GM21717 (cell line): ENCODE measurements around the gene ZFPM1.
"Not testable (repeated sequence)": the region's sequence is repeated elsewhere in the genome, so short reads cannot be mapped to it uniquely, and the experiment has no call there.

ENCODE experiments used
- ATAC-seq: cut with Tn5 transposase; IDR thresholded peaks from one replicate; pipeline ENCODE4 v1.9.1; 2021; ENCODE audit warnings: mild to moderate bottlenecking, moderate library complexity; ENCODE audit not compliant: unreplicated experiment

The ZFPM1 gene

DNA sequence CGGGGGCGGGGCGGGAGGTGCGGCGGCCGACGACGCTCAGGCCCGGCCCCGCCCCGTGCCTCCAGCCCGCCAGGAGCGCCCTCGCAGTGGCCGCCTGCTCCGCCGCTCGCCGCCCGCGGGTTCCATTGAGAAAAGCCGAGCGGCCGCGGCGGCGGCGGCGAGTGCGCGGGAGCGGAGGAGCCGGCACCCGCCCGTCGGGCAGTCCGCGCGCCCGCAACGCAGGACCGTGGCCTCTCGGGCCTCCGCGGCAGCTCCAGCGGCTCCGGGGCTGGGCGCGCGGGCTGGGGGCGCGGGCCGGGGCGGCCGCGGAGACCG lies at the start of gene ZFPM1:
Gene ZFPM1 (plus strand): TSS at position 64 of the 315 bp plus-strand sequence. CDS start 359 bp downstream, outside the sequence.
- no peak for ATAC-seq

DNA sequence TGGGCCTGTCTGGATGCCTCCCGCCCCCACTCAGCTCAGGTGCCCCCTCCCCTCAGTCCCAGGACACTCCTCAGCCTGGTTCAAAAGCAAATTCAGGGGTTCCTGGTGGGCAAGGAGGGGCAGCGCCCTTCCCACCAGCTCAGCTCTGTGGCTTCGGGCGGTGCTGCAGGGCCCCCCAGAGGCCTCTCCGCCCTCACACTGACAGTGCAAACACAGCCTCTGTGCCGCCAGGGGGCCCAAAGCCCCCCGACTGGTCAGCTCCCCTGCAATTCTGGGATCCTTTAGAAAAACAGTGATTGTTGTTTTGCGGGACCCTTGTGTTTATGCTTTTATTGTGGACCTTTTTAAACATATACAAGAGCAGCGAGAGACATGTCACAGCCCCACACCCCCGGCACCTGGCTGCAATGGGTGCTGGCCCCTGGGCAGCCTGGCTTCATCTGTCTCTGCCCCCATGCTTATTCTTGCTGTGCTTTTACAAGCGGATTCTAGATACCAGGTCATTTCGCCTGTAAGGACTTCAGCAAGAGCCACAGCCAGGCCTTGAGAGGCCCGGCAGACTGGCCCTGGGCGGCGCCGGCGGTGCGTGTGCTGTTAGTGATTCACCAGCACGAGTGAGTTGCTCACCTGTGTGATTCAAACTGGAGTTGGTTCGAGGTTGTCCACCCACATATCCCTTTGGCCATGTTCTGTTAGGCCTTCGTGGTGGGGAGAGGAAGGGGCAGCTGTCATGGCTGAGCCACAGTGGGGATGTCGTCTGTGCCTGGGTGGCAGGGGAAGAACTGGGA lies 49.1 kb upstream of the ZFPM1 start:
- ATAC-seq: no peak

DNA sequence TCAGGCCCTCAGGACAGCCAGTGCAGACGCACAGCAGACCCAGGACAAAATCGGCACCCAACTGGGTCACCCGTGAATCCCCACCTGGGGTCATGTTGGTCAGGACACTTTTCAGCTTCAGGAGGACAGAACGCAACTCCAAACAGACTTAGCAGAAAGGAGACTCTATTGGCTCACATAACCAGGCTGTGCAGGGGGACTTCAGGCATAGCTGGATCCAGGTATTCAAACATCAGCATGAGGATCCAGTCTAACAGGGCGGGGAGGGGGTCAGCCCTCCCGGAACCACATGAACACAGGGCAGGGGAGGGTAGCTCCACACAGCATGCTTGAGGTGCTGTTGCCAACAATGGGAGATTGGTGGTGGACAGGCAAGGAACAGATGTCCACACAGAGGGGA lies 48.3 kb upstream of the ZFPM1 start:
- ATAC-seq: no peak

DNA sequence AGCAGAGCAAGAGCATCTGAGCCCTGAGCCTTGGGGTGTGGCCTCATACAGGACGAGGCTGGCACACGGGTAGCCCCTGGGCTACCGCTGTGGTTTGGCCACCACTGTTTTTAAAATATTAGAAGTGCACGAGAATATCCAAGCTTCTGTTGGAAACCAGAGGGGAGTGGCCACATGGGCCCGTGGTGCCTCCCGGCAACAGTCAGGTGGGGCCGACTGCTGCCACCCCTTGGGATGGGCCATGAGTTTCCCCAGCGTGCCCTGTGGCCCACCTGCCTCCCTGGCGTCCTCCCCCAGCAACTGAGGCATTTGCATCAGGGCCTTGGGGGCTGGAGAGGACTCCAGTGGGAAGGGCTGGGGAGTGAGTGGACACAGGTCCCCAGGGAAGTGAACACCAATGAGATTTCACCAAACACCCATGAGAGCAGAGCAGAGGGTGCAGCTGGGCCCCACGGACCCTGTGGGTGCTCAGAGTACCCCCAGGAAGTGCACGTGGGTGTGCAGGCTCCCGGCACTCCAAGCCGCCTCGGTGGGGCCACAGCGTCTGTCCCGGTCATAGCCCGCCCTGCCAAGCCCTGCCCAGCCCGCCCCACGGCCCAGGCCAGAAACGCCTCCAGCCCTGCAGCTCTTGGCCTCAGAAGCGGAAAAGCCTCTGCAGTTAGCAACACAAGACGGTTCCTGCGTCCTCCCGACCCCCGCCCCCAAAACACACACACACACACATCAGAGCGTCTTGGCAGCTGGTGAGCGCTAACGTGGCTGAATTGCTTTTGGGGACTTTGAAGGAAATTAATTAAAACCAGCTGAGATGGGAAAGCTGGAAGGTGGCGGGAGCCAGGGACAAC lies 47.6 kb upstream of the ZFPM1 start:
- ATAC-seq: no peak

DNA sequence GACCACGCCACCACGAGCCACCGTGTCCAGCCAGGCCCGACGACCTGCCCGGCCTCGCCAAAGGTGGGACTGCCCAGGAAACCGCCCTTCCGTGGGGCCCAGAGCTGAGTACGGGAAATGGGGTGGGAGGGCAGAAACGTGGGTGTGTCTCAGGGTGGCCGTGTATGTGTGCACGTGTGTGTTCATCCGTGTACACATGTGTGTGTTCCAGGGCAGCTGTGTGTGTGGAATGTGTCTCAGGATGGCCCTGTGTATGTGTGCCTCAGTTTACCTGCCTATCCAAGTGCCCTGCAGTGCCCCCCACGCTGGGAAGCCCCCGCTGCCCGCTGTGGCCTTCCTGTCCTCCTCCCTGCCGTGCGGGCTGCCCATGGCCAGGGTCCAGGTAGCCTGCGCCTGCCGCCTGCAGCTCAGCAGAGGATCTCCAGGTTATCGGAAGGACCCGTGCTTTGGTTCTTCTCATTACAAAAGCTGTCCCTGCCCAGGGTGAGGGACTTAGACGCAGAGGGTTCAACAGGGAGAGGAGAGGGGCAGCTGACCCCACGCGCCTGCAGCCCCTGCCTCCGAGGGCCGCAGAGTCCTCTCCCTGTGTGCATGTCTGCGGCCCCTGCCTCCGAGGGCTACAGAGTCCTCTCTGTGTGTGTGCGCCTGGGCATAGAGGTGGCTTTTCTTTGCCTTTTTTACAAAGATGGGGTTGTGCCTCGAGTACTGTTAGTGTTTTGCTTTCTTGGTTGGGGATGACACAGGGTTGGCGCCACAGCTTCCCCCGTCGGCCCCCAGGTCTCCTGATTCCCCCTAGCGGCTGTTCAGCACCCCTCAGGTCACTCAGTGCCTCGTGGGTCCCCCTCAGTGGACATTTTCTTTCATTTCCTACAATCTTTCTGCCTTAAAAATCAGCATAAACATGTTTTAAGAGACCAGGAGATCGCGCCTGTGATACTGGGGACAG lies 46.7 kb upstream of the ZFPM1 start:
- ATAC-seq: no peak

DNA sequence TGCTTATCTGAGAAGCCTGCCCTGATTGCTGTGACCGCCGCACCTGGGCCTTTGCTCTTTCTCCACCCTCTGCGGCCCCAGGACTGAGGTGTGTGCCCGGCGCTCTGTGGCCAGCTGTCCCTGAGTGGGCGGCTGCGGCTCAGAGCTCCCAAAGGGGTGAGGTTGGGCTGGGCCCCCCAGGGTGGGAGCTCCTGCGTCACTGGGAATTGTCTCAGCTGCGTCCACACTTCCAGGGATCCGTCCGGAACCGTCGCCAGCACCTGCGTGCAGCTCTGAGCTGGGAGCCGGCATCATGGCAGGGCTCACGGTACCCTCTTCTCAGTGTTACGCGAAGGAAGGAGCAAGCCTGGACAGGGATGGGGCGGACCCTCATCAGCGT lies 46.0 kb upstream of the ZFPM1 start:
- ATAC-seq: no peak

DNA sequence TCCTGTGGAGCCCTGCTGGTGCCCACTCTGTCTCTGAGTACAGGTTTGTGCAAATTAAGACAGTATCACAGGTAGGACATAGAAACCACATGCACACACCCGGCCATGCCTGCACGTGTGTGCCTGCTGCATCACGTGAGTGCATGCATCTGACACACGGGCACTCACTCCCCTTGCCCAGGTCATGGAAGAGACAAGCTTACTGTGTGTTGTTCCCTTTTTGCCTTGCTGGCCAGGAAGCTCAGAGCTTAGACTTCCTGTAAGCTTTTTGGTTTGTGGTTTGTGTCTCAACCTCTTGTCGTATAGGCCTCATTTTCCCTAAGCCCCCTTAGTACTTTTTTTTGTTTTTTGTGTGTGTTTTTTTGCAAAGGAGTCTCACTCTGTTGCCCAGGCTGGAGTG lies 45.3 kb upstream of the ZFPM1 start:
- ATAC-seq: no peak

DNA sequence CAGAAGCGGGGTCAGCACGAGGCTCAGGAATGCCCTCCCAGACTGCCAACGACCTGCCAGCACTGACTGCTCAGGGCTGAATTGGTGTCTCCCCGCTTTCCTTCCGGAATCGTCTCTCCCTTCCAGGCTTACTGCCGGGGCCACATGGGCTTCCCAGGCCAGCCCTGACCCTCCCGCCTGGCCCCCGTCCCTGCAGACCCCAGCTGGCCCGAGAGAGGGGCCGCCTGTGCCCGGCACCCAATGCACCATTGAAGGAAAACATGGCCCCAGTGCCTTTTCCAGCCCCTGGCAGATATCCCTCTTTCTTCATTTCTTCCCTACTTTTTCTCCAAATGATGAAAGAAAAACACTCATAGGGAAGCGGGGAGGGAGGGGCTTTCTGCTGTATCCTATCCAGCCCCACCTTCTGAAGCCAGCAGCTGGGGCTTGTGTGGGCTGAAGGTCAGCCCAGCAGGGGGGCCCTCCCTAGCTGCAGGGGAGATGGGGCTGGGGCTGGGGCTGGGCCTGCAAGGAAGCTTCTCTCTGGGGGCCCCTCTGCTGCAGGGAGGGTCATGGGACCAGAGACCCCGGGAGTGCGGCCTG lies 44.4 kb upstream of the ZFPM1 start:
- no peak for ATAC-seq

DNA sequence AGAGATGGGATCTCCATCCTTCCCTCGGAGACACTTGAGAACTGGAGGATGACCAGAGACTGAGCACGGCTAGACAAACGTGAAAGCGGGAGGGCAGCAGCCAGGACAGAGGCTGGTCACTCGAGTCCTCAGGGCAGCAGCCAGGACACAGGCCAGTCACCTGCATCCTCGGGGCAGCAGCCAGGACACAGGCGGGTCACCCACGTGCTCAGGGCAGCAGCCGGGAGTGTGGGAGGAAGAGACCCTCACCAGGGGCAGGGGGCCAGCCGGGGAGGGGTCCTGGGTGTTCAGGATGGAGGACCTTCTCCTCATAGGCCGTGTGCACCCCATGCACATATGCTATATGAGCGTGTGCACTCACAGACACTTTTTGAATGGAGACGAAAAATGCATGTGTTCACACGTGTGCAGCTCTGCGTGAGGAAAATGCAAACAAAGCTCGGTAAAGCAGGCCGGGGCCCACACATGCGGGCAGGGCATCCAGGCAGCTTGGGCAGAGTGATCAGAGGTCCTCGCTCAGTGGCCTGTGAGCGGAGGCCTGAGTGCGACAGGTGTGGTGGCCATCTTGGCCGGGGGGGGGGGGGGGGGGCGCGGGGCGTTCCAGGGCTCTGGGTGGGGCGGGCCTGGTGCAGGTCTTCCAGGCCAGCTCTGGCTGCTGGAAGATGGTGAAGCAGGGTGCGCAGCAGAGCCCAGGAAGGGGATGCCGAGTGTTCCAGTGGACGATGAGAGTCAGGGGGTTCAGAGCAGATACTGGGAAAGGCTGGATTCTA lies 43.6 kb upstream of the ZFPM1 start:
- ATAC-seq: no peak

DNA sequence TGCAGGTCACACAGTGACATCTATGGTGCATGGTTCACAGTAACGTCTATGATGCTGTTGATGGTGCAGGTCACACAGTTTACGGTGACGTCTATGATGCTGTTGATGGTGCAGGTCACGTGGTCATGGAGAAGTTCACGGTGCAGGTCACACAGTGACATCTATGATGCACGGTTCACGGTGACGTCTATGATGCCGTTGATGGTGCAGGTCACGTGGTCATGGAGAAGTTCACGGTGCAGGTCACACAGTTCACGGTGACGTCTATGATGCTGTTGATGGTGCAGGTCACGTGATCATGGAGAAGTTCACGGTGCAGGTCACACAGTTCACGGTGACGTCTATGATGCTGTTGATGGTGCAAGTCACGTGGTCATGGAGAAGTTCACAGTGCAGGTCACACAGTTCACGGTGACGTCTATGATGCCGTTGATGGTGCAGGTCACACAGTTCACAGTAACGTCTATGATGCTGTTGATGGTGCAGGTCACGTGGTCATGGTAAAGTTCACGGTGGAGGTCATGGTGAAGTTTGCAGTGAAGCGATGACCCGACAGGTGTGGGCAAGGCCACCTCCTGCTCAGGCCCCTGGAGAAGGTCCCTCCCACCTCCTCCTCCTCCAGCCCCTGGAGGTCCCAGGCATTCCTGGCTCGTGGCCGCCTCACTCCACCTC lies 42.6 kb upstream of the ZFPM1 start:
- not testable (repeated sequence) for ATAC-seq

DNA sequence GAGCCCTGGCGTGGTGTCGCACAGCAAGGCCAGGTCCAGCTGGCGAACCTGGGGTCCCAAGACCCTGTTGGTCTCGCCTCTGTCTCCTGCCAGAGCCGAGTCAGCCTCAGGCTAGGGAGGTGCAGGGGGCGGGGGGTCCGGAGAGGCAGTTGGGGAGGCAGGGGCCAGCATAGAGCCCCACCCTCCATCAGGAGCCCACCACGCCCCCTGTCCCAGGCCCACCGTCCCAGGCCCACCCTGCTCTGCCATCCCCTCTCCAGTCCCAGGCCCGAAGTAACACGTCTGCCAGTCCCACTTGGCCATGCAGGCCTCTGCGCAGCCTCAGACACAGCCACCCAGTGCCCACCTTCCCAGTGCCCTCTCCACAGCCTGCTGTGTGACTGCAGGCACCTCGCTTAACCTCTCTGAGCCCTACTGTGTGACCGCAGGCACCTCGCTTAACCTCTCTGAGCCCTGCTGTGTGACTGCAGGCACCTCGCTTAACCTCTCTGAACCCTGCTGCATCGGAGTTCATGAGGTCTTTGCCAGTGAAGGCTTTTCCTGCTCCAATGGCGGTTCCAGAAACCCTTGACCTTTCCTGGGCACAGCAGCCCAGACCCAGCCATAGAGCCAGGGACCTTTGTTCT lies 41.0 kb upstream of the ZFPM1 start:
- no peak for ATAC-seq

DNA sequence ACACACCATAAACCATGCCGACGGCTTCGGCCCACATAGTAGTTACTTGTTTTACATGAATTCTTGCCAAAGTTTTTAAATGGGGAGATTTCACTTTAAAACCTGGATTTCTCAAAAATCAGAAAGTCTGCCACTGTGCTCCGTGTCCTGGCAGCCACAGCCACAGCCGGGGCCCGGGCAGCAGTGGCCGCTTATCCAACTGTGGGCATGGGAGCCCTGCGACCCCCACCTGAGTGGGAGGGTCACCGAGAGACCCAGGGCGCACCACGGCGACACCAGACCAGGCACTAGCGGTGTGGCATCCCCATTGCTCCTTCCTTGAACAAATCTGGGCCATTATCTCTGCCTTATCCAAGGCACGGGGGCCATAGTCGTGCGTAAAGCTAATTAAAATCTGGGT lies 40.3 kb upstream of the ZFPM1 start:
- ATAC-seq: no peak

DNA sequence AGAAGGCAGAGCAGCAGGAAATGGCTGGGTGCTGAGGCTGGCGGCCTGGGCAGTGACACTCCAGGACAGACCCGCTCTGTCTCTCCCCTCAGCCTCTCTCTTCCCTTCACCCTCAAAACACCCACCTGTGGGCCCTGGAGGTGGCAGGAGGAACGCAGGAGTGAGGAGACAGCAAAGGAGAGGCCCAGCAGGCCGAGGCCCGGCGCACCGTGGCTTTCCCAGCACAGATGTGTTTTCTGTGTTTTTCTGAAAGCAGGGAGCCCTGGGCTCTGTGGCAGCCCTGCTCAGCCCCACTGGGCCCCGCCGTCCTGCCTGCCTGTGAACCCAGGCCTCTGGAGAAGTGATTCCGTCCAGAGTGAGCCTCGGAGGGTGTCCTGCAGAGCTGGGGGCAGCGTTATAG lies 39.8 kb upstream of the ZFPM1 start:
- no peak for ATAC-seq

DNA sequence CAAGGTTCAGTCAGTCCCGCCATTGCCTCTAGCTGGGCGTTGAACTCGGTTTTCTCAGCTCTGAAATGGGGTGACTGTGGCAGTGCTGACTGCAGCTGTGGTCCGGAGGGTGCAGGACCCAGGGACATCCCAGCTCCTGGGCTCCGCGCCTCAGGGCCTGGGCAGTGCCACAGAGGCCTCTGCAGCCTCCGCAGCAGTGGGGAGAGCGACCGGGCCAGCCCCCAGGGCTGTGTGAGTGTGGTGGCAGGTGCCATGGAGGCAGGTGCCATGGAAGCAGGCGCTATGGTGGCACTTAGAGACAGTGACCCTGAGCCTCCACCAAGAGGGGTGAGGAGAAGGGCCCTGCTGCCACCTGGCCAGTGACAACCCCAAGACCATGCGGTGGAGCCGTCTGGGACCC lies 39.4 kb upstream of the ZFPM1 start:
- ATAC-seq: no peak

DNA sequence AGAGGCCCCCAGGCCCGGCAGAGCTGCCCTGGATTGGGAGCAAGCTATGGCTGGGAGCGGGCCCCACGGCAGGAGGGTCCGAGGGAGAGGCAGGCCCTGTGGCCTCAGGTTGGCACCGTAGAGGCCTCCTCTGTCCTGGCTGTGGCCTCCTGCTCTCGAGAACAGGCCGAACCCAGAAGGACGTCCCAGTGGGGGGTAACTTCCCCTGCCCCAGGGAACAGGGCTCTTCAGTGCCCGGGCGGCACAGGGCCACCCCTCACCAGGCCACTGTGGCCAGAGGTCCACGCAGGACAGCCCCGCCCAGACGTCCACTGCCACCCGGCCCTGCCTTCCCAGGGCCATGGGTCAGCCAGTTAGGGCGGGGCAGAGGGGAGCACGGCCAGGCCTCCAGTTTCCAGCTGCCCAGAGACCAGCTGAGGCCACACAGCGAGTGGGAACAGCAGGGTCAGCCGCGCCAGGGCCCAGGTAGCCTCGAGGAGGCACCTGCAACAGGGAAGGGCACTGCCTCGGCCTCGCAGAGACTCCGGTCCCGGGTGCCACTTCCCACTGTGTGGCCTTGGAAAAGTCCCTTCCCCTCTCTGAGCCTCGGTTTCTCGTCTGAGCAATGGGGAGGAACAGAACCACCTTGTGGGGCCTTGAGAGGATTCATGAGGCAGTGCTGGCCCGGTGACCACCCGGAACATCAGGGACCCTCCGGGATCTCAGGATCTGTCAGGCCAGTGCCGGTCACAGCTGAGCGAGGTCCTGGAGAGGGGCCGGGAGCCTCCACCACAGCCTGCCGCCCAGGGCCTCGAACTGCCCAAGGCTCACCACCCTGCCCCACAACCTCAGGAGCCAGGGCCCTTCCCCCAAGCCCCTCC lies 38.3 kb upstream of the ZFPM1 start:
- no peak for ATAC-seq

DNA sequence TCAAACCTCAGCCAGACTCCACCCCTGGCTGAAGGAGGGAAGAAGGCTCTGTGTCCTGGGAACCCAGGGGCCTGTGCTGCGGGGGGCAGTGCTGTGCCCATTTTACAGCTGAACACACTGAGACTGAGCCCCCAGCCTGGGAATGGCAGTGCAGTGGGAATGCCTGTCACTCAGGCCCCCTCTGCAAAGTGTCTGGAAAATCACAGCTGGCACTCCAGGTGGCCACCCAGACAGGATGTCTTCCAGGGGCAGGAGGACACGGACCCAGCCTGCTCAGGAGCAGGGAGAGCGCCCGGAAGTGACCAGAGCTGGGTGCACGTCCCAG lies 37.7 kb upstream of the ZFPM1 start:
- no peak for ATAC-seq

DNA sequence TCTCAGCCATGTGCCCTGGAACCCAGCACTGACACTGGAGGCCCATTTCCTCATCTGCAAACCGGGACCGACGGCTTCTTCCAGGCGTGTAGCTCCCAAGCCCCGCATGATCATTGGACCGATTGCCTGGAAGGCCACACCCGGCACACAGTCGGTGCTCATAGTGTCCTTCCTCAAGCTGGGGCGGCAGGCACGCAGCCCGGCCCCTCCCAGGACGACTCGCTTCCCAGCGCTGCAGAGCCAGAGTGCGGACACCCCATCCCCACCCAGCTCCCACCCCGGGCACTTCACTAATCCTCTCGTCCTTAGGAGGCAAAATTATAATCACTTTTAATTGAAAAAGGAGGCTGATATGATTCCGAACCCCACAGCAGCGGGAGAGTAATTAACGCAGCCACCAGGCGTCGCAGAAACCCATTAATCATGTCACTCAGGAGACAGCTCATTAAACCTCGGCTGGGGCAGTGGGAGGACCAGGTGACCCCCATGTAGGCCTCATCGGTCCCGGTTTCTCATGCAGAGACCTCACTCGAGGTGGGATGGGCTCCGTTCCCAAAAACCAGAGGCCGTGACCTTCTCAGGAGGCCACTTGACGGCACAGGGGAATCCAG lies 37.3 kb upstream of the ZFPM1 start:
- no peak for ATAC-seq

DNA sequence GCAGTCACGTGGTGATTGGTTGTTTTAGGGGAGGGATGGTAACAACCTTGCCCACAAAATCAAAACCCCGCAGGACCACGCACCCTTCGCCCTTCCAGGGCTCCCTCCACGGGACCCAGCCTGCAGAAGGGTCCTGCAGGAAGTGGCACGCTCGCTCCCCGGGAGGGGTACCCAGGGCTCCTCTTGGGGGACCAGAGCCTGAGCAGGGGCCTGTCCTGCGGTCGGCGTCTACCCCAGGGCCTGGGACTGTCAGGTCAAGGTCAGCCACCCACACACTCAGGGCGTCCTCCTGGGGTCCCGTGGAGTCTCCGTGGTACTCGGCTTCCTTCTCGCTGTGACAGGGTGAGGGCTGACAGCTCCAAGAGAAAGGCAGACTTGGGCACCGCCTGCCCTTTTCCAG lies 36.4 kb upstream of the ZFPM1 start:
- no peak for ATAC-seq
